Measurements from ENCODE around the gene GOLGA1.

Gene GOLGA1

GRCh38 chr9:124885551-124885950, 55.3 kb downstream of the GOLGA1 start:
- in situ Hi-C loops (cut with MboI; ENCODE audit: low sequenced_read_pairs) = no loop called here

GRCh38 chr9:124884376-124884775, 56.5 kb downstream of the GOLGA1 start:
- in situ Hi-C loops (cut with MboI; ENCODE audit: low sequenced_read_pairs) = no loop called here

DNA sequence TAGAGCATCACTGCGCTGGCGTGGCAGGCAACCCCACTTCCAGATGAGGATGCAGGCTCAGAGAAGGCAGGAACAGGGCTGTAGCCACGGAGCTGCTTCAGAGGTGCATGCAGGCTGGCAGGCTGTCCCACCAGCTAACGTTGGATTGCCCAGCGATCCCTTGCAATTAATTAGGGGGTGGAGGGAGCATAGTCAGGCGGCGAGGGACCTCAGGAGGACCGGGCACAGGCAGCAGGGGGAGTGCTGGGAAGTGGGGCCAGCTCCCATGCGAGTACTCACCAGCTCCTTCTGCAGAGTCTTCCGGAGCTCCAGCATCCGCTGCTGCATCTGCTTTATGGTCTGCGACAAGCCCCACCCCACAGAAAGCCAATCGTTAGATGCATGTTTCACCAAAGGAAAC, 58.7 kb downstream of the GOLGA1 start:
- in situ Hi-C loops (cut with MboI; ENCODE audit: low sequenced_read_pairs) = no loop called here

DNA sequence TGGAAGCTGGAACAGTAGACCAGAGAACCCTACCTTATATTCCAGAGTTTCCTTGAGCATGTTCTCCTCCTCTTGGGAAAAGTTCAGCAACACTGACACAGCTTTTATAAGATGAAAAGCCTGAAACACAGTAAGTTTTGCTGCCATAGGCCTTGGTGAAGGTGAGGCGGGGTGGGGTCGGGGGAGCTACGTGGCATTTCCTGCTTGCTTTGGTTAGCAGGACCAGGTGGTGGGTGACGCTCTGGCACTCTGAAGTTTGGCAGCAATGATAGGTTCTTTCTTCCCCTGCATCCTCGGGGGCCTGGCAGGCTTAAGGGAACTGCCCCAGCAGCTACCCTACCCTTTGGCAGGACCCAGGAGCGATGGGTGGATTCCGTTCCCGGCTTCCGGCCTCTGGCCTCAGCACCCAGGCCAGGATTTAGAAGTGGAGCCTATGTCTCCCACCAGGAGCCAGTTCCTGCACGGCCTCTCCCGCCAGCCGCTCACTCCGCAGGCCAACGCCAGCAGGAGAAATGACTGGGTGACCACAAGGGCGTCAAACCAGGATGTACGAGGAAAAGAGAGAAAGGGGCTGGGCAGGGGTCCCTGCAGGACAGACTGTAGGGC, 59.6 kb downstream of the GOLGA1 start:
- in situ Hi-C loops (cut with MboI; ENCODE audit: low sequenced_read_pairs) = no loop called here

DNA sequence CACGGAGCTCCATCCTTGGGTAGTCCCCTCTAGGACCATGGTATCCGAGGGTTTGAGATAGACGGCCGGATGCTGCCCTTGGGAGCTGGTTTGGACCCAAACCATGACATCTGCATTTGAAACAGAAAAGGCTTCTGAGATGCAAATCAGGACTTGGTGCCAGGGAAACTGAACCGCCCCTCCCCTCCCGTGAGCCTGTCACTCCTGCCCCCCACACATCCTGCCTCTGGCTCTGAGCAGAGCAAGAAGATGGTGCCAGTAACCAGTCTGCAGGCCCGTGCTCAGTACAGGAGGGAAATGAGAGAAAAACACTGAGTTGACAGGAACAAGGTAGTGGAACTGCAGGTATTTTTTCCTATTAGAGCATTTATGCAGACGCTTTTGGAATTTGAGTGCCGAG, 60.4 kb downstream of the GOLGA1 start:
- in situ Hi-C loops (cut with MboI; ENCODE audit: low sequenced_read_pairs) = no loop called here

GRCh38 chr9:124879226-124879625, 61.7 kb downstream of the GOLGA1 start:
- in situ Hi-C loops (cut with MboI; ENCODE audit: low sequenced_read_pairs) = no loop called here

- in situ Hi-C loops (cut with MboI; ENCODE audit: low sequenced_read_pairs) = no loop called here
Measured at GRCh38 chr9:124878518-124878917, 62.4 kb downstream of the GOLGA1 start.

- in situ Hi-C loops (cut with MboI; ENCODE audit: low sequenced_read_pairs) = no loop called here
Measured at GRCh38 chr9:124878021-124878420, 62.9 kb downstream of the GOLGA1 start.

DNA sequence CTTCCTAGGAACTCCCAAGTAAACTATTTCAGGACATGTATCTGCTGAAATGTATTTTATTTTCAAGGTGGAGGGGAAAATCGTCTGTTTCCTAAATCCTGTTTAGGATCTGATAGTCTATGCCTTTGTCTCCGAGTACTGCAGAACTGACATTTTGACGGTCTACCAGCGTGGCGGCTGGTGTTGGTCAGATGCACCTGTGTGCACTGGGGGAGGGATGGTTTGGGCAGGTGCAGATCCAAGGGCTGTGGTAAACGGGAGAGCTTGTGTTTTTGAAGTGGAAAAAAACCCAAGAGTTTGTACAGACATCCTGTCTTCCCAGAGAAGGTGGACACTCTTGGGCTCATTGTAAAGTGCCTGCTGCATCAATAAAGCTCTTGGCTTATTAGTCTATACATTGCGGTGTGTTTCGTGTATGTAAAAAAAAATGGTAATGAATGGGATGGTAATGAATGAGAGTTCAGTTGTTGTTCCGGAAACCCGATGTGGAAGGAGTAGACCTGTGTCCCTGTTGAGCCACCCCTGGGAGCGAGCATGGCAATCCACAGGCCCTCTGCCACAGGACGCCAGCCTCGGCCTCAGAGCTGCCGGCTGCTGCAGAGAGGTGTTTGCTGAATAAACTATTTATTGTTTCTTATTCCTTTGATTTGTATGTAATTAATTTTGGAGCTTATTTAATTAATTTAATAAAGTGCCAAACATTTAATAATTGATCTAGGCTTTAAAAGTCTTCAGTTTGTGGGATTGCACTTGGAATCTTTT, 63.7 kb downstream of the GOLGA1 start:
- in situ Hi-C loops (cut with MboI; ENCODE audit: low sequenced_read_pairs) = no loop called here

GRCh38 chr9:124875501-124875900, 65.4 kb downstream of the GOLGA1 start:
- in situ Hi-C loops (cut with MboI; ENCODE audit: low sequenced_read_pairs) = no loop called here

DNA sequence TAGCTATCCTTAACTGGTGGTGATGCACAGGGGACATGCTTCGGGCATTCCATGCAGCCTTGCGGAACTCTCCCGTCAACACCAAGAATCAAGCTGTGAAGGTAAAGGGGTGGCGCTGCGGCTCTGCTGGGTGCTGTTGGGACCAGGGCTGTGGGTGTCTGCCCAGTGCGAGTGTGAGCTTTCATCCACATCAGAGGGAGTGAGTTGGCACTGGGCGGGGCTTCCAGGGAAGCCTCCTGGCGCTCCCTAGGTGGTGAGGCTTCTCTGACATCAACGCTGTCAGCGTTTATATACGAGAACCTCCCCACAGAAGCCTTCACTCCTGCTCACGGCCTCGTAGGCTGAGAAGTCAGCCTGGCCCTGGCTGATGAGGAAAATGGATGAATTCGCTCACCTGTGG, 67.2 kb downstream of the GOLGA1 start:
- in situ Hi-C loops (cut with MboI; ENCODE audit: low sequenced_read_pairs) = no loop called here

GRCh38 chr9:124871156-124871561, 69.7 kb downstream of the GOLGA1 start:
- in situ Hi-C loops (cut with MboI; ENCODE audit: low sequenced_read_pairs) = no loop called here

- in situ Hi-C loops (cut with MboI; ENCODE audit: low sequenced_read_pairs) = no loop called here
Measured at GRCh38 chr9:124870723-124871122, 70.2 kb downstream of the GOLGA1 start.

DNA sequence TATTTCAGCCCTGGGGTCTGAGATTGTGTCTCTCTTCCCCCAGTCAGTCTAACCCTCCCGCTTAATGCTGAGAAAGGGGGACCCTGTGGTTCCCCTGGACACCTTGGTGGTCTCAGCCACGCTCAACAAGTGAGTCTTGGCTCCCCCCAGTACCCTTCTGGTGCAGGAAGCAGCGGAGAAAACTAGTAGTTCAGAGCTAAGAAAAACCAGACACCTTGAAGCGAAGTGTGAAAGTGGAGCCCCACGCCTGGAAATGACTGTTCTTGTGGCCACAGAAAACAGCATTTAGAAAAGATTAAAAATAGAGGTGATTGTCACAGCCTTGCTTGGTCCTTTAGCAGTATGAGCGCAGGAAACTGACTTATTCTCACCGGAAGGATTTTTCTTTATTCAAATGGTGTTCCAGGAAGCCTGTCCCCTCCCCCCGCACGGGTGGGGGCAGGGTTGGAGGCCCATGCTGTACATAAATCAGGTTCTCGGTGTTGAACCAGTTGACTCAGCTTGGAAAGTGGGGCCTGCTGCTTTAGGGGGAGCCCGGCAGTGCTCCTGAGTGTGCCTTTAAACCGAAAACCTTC, 70.8 kb downstream of the GOLGA1 start:
- in situ Hi-C loops (cut with MboI; ENCODE audit: low sequenced_read_pairs) = no loop called here

GRCh38 chr9:124869466-124869985, 71.4 kb downstream of the GOLGA1 start:
- in situ Hi-C loops (cut with MboI; ENCODE audit: low sequenced_read_pairs) = no loop called here

- in situ Hi-C loops (cut with MboI; ENCODE audit: low sequenced_read_pairs) = no loop called here
Measured at GRCh38 chr9:124868511-124869465, 72.1 kb downstream of the GOLGA1 start.

DNA sequence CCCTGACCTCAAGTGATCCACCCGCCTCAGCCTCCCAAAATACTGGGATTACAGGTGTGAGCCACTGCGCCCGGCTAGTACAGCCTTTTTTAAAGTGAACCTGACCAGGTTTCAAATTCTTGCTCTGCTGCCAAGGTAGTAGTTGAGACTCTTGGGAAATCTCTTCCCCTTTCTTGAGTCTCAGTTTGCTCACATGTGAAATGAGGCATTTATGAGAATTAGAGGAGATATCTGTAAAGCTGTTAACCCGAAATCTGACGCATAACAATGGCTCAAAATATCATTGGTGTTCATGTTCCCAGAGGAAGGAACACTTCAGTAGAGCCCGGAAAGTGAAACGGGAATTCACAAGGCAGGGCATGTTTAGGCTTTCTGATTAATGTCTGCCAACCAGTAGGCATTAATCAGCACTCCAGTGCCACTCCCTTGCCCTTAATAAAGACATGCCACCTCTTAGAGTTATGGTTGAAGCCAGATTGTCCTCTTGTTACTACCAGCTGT, 77.5 kb downstream of the GOLGA1 start:
- in situ Hi-C loops (cut with MboI; ENCODE audit: low sequenced_read_pairs) = no loop called here

GRCh38 chr9:124861342-124862229, 79.3 kb downstream of the GOLGA1 start, which contains the start of the genes ARPC5L and RPL35:
TSS of gene ARPC5L (plus strand) at chr9:124862130. CDS start at chr9:124869291, 7,161 bp downstream.
TSS of gene RPL35 (minus strand) at chr9:124861957. CDS start at chr9:124861912, 45 bp downstream.
- in situ Hi-C loops (cut with MboI; ENCODE audit: low sequenced_read_pairs) = no loop called here

GRCh38 chr9:124860582-124861341, 80.1 kb downstream of the GOLGA1 start:
- in situ Hi-C loops (cut with MboI; ENCODE audit: low sequenced_read_pairs) = no loop called here
